Immature natural killer cell (primary cell): Measurements from ENCODE around the gene POPDC2. TPM values are rescaled to one million over a fixed set of nuclear protein-coding genes. Genes with fewer than 3 reads are reported as not detected.
A peak's percentile ranks its signal among the peaks of the same experiment; 100 is the strongest.

Experiments used
- DNase-seq, 3 donors: peaks; one replicate each; pipeline ENCODE4 v3.0.0; 2022; ENCODE audit warnings: mixed read lengths in 1 of 3
- H3K27ac Mint-ChIP-seq, 6 donors: one replicate each; pipeline ENCODE4 v1.8.0; 2020; ENCODE audit warnings: mixed read lengths in 6 of 6, mild to moderate bottlenecking in 5 of 6, inconsistent platforms in 4 of 6, moderate library complexity in 3 of 6
- H3K27me3 Mint-ChIP-seq, 3 donors: one replicate each; pipeline ENCODE4 v1.8.0; 2020 to 2021; ENCODE audit warnings: low read depth in 3 of 3, mild to moderate bottlenecking in 3 of 3, mixed read lengths in 3 of 3, moderate library complexity in 3 of 3, inconsistent platforms in 1 of 3
- H3K36me3 Mint-ChIP-seq, 3 donors: one replicate each; pipeline ENCODE4 v1.8.0; 2020; ENCODE audit warnings: mixed read lengths in 3 of 3, inconsistent platforms in 2 of 3, mild to moderate bottlenecking in 2 of 3
- H3K4me1 Mint-ChIP-seq, 2 donors: one replicate each; pipeline ENCODE4 v1.8.0; 2020; ENCODE audit warnings: inconsistent platforms in 2 of 2, mild to moderate bottlenecking in 2 of 2, mixed read lengths in 2 of 2, moderate library complexity in 1 of 2
- H3K4me3 Mint-ChIP-seq, 5 donors: one replicate each; pipeline ENCODE4 v1.8.0; 2020; ENCODE audit warnings: mild to moderate bottlenecking in 5 of 5, mixed read lengths in 5 of 5, inconsistent platforms in 3 of 5, moderate library complexity in 3 of 5
- H3K9me3 Mint-ChIP-seq, 6 donors: one replicate each; pipeline ENCODE4 v1.8.0; 2020; ENCODE audit warnings: mild to moderate bottlenecking in 6 of 6, mixed read lengths in 6 of 6, inconsistent platforms in 4 of 6, moderate library complexity in 3 of 6
- polyA plus RNA-seq, 3 donors: library from polyadenylated mRNA; unstranded; fragments of 300-500 nt; fragmentation: Illumina TruSeq; gene quantifications; one replicate each; pipeline ENCODE4 v1.2.3, GENCODE V29; 2021

Gene POPDC2, protein sequence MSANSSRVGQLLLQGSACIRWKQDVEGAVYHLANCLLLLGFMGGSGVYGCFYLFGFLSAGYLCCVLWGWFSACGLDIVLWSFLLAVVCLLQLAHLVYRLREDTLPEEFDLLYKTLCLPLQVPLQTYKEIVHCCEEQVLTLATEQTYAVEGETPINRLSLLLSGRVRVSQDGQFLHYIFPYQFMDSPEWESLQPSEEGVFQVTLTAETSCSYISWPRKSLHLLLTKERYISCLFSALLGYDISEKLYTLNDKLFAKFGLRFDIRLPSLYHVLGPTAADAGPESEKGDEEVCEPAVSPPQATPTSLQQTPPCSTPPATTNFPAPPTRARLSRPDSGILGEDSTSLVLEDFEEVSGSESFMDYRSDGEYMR
- 1 to 10 TPM in 1 of 3 donors, under 1 TPM in 1, not detected in 1; 0.50 to 3.6 TPM for polyA plus RNA-seq

DNA sequence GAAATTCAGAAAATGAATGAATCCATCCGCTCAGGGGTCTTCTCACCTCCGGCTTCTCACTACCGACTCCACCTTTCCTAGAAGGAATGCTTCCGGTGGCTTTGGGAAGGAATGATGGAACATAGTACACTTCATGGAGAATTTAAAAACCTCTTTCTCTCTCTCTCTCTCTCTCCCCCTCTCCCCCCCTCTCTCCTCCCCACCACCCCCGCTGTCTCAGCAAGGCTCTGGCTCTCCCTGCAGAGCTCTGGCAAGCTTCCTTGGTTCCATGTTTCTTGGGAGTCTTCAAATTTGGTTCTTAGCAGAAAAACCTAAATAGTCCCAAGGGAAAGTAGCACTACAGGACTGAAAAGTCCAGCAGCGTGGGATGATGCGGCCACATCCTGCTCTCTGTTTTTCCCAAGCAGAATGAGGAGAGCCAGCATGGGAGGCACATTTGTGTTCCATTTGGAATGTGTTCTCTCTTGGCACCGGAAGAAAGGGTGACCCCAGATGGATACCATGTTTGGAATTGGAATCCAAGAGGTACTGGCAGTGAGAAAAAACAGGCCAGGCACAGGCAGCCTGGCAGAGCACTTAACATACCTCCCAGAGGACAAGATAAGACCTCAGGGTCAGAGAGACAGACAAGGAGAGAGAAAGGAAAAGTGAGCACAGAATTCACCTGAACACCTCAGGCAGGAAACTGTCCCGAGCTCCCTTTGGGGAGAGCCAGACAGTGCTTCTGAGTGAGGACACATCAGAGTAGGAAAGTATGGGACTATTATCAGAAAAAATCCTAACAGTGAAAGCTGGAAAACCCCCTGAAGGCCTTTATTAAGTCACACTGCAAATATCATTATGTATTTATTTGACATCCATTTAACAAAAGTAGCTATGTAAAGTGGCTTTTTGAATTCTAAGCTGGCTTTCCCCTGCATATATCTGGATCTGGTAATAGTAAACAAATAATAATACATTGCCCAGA, at the start of gene POPDC2:
TSS of gene POPDC2 (minus strand) at position 116 of the 967 bp plus-strand sequence. CDS start 166 bp downstream, outside the sequence.
- Mint-ChIP-seq H3K36me3 (peaks cover 4 to 26% (median 18%) of the 10 kb centered on the region in 3 donors), H3K27ac (no peak within 1 kb of the TSS), H3K27me3 (peaks cover 0 to 2% (median 0%) of the 10 kb centered on the region in 3 donors), H3K4me1 (no peaks in the 10 kb centered on the region), H3K4me3 (no peak within 1 kb of the TSS), H3K9me3 (no peaks in the 10 kb centered on the region)
- no peak for DNase-seq

DNA sequence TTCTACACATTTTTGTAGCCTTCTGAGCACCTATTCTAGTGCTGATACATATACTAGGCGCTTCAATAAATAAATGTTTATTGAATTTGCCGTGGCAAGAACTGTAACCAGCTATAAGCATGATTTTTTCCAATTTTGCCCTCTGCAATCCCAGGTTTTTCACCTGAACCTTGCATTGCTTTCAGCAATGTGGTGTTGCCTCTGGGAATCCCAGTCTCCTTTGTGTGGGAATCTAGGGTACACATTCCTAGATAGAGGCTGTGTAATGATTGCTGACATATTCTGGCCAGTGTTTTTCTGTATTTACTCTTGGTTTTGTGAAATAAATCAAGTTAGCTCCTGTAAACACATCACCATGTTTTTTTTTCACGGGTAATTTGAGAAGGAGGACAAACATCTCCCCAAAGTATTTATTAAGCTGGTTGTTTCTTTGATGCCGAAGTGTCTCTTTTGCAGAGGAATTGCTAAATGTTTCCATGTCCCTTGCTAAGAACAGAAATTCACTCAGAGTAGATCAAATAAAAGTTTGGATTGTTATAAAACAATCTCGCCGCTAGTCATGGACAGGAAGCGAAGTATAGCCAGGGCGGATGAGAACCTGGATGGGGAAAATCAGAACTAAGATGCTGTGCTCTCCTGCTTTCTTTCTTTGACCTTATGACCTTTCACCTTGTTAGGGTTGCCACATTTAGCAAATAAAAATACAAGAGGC, 43.6 kb upstream of the POPDC2 start:
- Mint-ChIP-seq H3K9me3 (no peaks in the 10 kb centered on the region), H3K4me3 (peak overlapping the region; percentile 74 to 83 (median 78)), H3K27ac (peak overlapping the region in 4 of 6 donors; percentile 29 to 69 (median 48)), H3K36me3 (no peaks in the 10 kb centered on the region), H3K4me1 (peaks cover 30 to 44% of the 10 kb centered on the region in 2 donors), H3K27me3 (peaks cover 2 to 4% (median 4%) of the 10 kb centered on the region in 3 donors)
- DNase-seq, result no peak

- peak; percentile 84 to 86 (median 84) for DNase-seq
Measured at GRCh38 chr3:119702530-119703527, 42.4 kb upstream of the POPDC2 start, which contains the start of gene CFAP91. CFAP91 (plus strand) TSS chr3:119703022; CDS start chr3:119703099, 77 bp downstream.

GRCh38 chr3:119700920-119701734, 40.7 kb upstream of the POPDC2 start:
- DNase-seq, result no peak
- Mint-ChIP-seq H3K27me3 (peaks cover 2 to 6% (median 4%) of the 10 kb centered on the region in 3 donors), H3K36me3 (no peaks in the 10 kb centered on the region), H3K4me1 (peaks cover 30 to 44% of the 10 kb centered on the region in 2 donors), H3K27ac (peak overlapping the region in 5 of 6 donors; percentile 6 to 83 (median 38)), H3K9me3 (no peaks in the 10 kb centered on the region), H3K4me3 (peak overlapping the region in 3 of 5 donors; percentile 22 to 40 (median 34))

More at GRCh38 chr3:119702530-119703527, 42.4 kb upstream of the POPDC2 start, which contains the start of gene CFAP91:
- Mint-ChIP-seq H3K4me1 (peaks cover 30 to 44% of the 10 kb centered on the region in 2 donors), H3K36me3 (no peaks in the 10 kb centered on the region), H3K27me3 (peaks cover 2 to 4% (median 4%) of the 10 kb centered on the region in 3 donors), H3K27ac (peak within 1 kb of the TSS in 5 of 6 donors; percentile 43 to 73 (median 69)), H3K9me3 (no peaks in the 10 kb centered on the region), H3K4me3 (peak within 1 kb of the TSS; percentile 74 to 83 (median 78))

DNA sequence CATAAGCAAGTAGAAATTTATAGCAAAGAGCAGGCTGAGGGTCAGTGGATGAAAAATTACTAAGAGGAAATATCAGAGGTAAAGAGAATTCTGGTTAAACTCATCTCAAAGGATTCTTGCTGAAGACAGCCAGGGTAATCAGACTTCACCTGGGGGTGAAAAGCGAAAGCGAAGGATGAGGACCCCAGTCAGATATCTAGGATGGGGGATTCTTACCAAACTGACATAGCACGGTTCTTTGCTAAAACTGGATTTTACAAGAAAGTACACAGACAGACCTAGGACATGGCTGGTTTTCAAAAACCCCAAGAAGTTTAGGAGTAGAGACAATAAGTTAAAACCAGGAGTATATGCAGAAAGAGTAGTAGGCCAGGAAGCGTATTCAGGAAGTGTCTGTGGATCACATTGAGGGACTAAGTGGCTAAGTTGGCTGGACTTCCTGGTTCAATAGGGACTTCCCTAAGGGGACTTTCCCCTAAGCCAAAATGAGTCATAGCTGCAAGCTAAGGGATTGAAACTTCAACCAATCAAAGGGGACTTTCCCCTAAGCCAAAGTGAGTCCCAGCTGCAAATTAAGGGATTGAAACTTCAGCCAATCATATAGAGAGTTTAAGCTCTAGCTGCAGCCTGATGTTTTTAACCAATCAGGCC, 40.0 kb upstream of the POPDC2 start:
- H3K4me1 Mint-ChIP-seq, result peaks cover 30 to 44% of the 10 kb centered on the region in 2 donors
- H3K9me3 Mint-ChIP-seq, result no peaks in the 10 kb centered on the region
- peak overlapping the region in 5 of 6 donors; percentile 6 to 83 (median 53) for H3K27ac Mint-ChIP-seq
- H3K36me3 Mint-ChIP-seq, result no peaks in the 10 kb centered on the region
- peak overlapping the region in 3 of 5 donors; percentile 12 to 45 (median 40) for H3K4me3 Mint-ChIP-seq
- peak; percentile 14 to 35 (median 17) for DNase-seq
- H3K27me3 Mint-ChIP-seq, result peaks cover 2 to 4% (median 4%) of the 10 kb centered on the region in 3 donors

- H3K27ac Mint-ChIP-seq, result no peak overlapping the region
- H3K27me3 Mint-ChIP-seq, result peaks cover 0 to 4% (median 1%) of the 10 kb centered on the region in 3 donors
- DNase-seq, result no peak
Measured at GRCh38 chr3:119697394-119697793, 37.0 kb upstream of the POPDC2 start.

GRCh38 chr3:119695480-119695879, 35.1 kb upstream of the POPDC2 start:
- no peak overlapping the region for H3K4me3 Mint-ChIP-seq
- DNase-seq, result no peak
- H3K4me1 Mint-ChIP-seq, result peaks cover 5 to 9% of the 10 kb centered on the region in 2 donors
- H3K36me3 Mint-ChIP-seq, result no peaks in the 10 kb centered on the region
- H3K9me3 Mint-ChIP-seq, result no peaks in the 10 kb centered on the region
- peaks cover 1 to 7% (median 4%) of the 10 kb centered on the region in 3 donors for H3K27me3 Mint-ChIP-seq
- no peak overlapping the region for H3K27ac Mint-ChIP-seq

More at GRCh38 chr3:119697394-119697793, 37.0 kb upstream of the POPDC2 start:
- no peaks in the 10 kb centered on the region for H3K9me3 Mint-ChIP-seq
- H3K4me3 Mint-ChIP-seq, result no peak overlapping the region
- peaks cover 17 to 25% of the 10 kb centered on the region in 2 donors for H3K4me1 Mint-ChIP-seq
- no peaks in the 10 kb centered on the region for H3K36me3 Mint-ChIP-seq

- Mint-ChIP-seq H3K27me3 (peaks cover 0 to 7% (median 6%) of the 10 kb centered on the region in 3 donors), H3K9me3 (no peaks in the 10 kb centered on the region), H3K4me3 (no peak overlapping the region), H3K27ac (no peak overlapping the region), H3K36me3 (no peaks in the 10 kb centered on the region), H3K4me1 (no peaks in the 10 kb centered on the region)
- no peak for DNase-seq
Measured at GRCh38 chr3:119690043-119690656, 29.8 kb upstream of the POPDC2 start.

DNA sequence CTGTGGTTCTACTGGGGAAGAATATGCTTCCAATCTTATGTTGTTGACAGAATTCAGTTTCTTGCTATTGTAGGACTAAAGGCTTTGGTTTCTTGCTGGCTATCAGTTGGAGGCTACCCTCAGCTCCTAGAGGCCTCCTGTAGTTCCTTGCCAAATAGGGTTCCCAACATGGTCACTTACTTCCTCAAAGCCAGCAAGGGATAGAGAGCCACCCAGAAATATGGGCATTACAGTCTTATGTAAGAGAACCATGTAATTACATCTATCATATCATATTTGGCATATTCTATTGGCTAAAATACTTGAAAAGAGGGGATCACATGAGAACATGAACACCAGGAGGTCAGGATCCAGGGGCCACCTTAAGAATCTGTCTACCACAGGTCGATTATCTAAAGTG, 23.0 kb upstream of the POPDC2 start:
- no peaks in the 10 kb centered on the region for H3K4me1 Mint-ChIP-seq
- H3K36me3 Mint-ChIP-seq, result no peaks in the 10 kb centered on the region
- H3K4me3 Mint-ChIP-seq, result no peak overlapping the region
- H3K27ac Mint-ChIP-seq, result no peak overlapping the region
- DNase-seq, result no peak
- H3K27me3 Mint-ChIP-seq, result peaks cover 0 to 5% (median 0%) of the 10 kb centered on the region in 3 donors
- H3K9me3 Mint-ChIP-seq, result no peaks in the 10 kb centered on the region

DNA sequence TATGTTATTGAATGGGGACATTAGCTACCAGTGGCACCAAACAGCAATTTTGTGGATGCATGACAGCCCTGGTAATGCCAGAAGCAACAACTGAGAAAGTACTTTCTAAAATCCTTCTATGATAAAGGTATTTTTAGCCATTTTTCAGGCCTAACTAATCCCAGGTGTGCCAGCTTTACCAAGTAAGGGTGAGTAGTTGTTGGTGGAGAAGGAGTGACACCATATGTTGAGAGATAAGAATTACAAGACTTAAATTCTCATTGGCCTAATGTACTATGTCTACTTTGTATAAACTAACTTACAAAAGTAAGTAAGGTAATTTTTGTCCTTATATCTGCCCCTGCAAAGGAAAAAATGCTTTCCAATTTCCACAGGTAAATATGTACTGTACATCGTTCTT, 20.9 kb upstream of the POPDC2 start:
- no peak for DNase-seq
- no peaks in the 10 kb centered on the region for H3K9me3 Mint-ChIP-seq
- no peaks in the 10 kb centered on the region for H3K36me3 Mint-ChIP-seq
- H3K27me3 Mint-ChIP-seq, result peaks cover 5 to 9% (median 8%) of the 10 kb centered on the region in 3 donors
- H3K27ac Mint-ChIP-seq, result no peak overlapping the region
- peaks cover 11 to 15% of the 10 kb centered on the region in 2 donors for H3K4me1 Mint-ChIP-seq
- no peak overlapping the region for H3K4me3 Mint-ChIP-seq

DNA sequence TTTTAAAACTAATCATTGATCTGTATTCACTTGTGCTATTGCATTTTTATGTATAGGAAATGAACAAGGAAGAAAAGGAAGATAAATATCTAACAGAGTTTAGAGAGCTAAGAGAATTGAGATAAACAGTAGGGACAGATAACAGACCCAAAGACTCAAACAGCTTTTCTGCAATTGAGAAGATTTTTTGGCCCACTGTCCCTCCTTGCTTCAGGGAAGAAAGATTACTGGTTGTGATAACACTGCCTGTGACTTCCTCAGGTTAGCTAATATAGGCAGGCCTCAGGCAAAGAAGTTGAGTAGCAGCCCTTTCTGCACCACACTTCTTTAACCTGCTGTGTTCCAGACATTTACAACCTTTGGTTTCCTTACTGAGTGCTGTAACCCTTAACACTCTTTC, 19.5 kb upstream of the POPDC2 start:
- H3K27ac Mint-ChIP-seq, result no peak overlapping the region
- H3K4me3 Mint-ChIP-seq, result no peak overlapping the region
- H3K9me3 Mint-ChIP-seq, result no peaks in the 10 kb centered on the region
- H3K36me3 Mint-ChIP-seq, result no peaks in the 10 kb centered on the region
- H3K27me3 Mint-ChIP-seq, result peaks cover 5 to 8% (median 6%) of the 10 kb centered on the region in 3 donors
- no peak for DNase-seq
- H3K4me1 Mint-ChIP-seq, result peaks cover 25 to 29% of the 10 kb centered on the region in 2 donors
